GM18511 (cell line): Measurements from ENCODE around the gene NELL1.

Source experiments
- ATAC-seq: cut with Tn5 transposase; IDR thresholded peaks from one replicate; pipeline ENCODE4 v1.9.1; 2021; ENCODE audit warnings: mild to moderate bottlenecking, moderate library complexity; ENCODE audit not compliant: unreplicated experiment

Gene NELL1

DNA sequence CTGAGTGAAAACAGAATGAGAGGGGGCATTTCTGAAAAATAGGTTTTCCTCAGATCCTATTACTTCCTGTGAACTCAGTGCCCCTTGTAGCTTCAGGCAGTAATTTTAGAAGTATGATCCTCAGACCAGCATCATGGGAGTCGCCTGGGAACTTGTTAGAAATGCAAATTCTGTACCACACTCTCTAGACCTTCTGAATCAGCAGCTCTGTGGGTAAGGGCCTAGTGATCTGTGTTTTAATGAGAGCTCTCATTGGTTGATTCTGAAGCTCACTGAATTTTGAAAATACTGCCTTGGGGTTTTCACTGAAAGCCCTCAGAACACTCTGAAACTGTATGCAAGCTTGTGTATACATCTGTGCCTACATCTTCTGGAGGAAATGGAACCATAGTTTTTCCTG is 876.3 kb downstream of the NELL1 start:
- no peak for ATAC-seq

DNA sequence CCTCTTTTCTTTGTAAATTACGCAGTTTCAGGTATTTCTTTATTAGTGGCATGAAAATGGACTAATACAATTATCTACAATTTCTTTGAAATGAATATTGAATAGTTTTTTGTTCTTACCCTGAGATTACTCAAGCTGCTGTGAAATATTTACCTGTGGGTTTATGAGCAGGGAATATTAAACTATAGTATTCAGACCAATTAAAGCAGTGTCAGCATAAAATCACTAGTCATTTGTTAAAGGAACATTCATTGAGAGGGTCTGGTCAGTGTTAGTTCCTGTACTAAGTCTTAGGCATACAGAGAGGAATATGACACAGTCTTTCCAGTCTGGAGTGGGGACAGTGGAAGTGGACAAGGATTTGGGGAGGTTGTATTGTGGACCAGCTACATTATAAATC is 877.3 kb downstream of the NELL1 start:
- ATAC-seq: no peak

DNA sequence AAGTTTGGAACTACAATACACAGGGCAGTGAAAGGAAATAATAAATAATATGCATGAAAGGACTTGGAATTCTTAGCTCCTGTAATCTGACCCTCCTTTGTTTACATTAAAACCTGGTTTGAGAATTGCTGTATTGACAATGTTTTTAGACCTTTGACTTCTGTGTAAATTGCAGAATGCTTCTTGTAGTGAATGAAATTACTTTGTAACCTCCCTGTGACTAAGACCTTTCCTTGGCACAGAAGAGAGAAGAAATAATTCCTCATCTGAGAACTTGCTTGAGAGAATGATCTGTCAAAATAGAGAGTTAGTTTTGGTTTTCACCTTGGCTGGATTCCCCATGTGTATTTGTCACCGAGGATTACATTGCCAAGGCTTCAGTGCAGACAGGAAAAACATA is 883.5 kb downstream of the NELL1 start:
- ATAC-seq: no peak

DNA sequence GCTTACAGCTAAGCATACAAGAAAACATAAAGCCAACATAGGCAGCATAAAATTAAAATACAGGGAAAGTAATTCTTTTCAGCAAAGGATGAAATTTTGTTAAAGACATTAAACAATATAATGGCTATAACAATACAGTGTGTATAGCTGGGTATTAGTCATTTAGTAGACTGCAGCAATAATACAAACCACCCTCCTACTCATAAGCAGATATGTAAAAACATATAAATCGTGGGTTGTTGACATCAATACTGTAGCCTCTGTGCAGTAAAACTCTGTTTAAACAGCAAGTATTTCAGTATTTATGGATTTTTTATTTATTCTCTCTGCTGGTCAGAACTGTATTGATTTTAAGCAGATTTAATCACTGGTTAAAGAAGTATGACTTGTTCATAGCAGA is 884.4 kb downstream of the NELL1 start:
- ATAC-seq: no peak

DNA sequence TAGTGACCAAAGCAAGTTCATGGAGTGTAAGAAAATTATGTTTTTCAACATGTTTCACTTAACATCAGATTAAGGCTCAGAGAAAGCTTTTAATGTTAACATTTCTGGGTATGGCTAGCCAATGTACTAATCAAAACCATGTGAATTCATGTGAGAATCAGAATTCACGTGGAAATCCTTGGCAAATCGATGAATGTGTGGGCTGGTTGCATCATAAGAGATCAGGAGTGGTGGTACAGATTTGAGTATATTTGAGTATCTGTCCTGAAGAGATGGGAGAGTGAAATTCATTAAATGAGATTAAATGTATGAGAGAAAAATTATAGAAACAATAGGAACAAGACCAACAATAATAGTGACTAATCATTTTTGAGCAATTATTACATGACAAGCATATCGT is 884.9 kb downstream of the NELL1 start:
- no peak for ATAC-seq

DNA sequence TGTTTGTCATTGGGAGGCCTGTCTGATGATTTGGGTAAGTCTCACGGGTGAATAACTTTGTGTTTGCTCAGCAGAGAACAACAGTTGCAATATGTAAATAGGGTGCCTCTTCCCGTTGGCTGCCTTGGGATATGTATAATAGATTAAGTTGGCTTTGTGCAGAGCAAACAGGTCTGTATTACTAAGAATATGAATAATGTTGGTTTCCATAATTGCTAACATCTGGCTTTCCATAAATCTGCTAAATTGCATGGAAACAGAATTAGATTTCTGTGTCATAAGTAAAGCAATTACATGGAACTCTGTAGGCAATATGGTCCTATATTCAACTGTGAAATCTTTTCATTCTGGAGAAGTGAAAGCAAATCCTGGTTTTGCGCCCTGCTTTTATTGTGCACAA is 887.5 kb downstream of the NELL1 start:
- no peak for ATAC-seq

DNA sequence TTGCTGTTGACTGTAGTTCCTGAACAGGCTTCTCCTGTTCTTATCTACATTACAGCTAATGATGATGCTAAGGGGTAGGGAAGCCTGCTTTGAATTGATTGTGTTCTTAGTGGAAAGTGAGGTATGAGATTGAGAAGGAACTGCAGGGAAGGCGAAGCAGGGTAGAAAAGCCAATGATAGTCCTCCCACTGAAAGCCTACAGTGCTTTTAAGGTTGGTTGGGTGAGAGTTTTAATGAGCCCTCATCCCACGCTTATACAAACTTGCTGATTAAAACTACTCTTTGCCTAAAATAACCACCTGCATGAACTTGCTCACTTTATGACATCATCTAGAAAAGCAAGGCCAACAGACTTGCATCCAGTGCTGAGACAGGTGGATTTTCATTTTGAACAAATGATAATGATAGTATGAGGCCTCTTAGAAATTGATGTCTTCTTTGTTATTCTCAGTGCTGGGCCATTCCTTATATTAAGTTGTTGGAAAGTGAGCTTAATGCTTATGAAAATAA is 891.1 kb downstream of the NELL1 start:
- ATAC-seq: no peak

DNA sequence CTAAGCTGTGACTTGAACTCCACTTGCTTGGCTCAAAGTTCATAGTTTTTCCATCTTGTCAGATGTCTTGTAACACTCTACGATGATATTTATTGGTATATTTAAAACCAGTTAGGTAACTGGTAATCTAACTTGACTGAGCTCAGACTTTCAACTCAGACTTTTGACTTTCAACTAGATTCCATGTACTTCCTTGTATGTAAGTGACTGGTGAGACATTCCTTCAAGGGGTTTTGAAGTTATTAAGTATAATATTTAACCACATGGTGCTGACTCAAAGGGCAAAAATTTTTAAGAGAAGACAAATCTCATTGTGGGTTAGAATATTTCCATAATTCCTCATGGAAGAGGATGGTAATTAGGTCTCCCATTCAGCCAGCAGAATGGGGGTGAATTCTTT is 892.2 kb downstream of the NELL1 start:
- no peak for ATAC-seq

DNA sequence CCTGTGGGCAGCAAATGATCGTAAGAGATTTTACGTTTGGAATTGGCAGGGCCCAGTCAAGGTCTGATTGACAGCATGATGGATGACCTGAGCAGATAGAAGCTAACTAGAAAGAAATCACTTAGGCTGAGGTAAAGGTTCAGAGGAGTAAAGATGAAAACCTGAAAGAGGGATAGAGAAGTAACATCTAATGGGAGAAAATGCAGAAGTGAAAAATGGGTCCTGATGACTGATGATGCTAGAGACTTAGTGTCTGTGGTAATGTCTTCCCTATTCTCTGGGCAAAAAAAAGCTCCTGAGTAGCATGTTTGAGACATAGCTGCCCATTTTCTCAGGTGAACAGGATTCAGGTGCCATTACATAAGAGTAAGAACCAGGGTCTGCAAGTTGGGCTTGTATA is 894.7 kb downstream of the NELL1 start:
- peak; percentile 65 for ATAC-seq

DNA sequence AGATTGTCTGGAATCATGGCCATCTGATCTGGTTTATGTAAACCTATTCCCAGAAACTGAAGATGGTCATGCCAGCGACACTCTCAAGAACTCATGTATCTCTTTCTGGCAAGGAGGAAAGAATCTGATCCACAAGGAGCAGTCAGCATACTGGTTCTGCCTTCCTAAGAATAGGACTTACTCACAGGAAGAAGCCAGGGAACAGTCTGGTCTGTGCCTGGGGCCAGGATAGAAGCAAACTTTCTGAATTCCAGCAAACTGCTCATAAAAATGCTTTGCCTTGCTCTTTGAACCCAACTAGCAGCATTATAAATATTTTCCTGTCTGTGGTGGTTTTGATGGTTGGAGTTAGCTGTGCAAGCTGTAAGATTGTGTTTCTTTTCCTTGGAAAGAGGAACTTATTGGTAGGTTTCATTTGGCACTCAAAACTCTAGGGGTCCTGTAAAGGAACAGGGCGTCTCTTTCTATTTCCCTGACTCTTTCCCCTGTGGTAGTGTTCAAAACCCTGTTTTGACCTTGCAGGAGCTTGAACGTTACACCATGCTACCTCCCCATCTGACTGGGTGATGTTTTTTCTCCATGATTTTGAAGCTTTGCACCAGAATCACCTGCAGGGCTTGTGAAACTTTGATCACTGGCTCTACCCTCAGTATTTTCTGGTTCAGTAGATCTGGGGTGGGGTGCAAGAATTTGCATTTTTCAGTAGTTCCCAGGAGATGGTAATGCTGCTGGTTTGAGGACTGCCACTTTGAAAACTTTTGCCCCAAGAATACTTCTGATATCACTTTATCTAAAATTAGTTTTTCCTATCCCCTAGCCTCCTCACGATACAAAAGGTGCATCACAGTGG is 895.7 kb downstream of the NELL1 start:
- no peak for ATAC-seq

DNA sequence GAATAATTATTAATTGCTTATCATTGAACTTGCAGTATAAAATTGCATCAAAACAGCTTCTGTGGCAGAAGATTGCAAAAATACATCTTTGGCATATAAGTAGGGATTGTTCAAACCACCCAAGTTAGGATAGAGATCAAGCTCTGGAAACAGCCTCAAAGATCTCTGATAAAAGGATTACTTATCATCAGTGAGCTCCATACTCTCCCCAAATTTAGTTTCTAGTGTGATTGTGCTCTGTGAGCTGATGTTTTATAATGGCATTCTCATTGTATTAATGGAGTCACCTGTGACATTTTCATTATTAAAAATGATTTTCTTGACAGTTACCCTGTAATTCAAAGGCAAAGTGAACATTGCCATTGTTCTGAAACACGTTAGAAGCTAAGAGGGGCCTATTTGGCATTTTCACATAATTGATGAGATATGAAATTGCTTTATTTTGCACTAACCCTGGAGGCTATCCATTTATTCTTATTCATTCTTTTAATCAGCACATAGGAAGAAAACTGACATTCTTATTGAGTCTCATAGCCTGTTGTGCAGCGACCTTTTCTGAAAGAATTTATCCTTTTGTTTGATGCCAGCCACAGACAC is 897.2 kb downstream of the NELL1 start:
- no peak for ATAC-seq

DNA sequence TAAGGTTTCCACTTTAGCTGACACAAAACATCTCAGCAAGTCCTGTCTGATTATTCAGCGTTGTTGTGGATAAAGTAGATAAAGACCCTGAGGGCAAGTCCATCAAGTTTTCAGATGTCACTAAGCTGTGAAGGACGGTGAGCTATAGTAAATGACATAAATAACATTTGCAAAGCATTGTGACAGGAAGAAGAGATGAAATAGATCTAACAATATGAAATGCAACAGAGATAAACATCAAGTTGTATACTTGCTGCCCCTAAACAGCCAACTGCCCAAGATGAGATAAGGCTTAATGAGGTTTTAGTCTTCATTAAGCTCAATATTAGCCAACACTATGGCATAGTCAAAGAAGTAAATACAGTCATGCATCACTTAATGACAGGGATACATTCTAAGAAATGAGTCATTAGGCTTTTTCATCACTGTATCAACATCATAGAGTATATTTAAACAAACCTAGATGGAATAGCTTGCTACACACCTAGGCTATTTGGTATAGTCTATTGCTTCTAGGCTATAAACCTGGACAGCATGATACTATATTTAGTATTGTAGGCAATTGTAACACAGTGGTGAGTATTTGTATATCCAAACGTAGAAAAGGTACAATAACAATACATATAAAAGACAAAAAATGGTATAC is 898.4 kb downstream of the NELL1 start:
- ATAC-seq: no peak

DNA sequence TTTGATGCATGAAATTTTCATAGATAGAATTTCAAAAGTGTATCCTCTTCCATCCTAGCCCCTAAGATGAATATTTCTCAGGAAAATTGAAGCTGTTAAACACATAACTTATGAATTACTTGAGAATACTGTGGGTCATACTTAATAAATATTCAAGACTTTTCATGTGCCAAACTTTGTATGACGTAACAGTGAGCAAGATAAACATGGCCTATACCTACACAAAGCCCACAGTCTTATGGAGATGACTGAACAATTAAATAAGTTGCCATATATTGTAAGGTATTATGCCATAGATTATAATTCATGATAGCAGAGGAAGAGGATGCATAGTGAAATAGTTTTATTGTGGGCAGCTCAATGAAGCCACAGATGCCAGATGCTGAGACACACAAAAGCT is 902.8 kb downstream of the NELL1 start:
- no peak for ATAC-seq

DNA sequence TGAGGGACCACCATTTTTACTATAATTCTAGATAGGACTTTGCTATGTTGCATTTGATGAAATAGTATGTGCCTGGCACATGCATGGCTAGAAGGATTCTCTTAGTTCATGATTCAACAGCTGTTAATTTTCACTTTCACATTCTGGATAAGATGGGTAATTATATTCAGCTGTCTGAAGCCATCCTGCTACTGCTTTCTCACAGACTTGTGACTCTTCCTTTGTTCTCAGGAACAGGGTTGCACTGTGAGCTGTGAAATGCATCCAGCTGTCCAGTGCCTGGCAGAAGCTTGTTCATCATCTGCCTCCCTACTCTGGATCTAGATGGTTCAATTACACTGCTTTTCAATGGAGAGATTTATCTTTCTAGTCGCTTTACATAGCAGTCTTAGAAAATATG is 913.4 kb downstream of the NELL1 start:
- ATAC-seq: no peak

DNA sequence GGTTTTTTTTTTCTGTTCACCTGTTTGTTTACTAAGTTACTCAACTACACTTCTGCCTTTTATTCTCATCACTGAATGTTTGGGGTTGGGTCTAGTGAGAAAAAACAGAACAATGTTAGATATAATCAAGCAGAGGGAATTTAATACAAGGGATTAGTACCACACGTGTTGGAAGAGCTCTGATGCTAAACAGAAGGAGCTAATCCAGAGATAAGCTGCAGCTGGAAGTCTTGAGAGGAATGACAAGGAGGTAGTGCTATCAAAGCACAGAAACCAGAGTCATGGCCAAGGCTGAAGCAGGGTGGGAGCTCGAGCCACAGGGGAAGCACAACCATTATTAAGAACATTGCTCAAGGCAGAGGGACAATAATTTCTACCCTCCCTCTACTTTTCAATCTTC is 919.4 kb downstream of the NELL1 start:
- no peak for ATAC-seq

DNA sequence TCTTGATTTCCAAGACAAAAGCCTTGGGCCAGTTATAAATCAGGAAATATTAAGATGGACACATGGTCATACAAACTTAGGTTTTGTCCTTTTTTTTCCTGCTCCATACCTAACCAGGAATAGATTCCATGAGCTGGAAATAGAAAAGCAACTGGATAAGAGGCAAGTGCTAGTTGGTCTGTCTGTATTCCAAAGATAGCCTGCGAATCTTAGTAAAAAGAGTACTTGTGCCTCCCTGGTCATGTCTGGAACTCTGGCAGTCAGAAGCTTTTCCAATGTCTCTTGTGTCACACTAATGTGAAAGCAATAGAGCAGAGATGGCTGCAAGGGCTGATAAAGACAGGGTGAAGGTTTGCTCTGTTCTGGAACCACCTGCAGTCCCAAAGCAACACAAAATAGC is 933.3 kb downstream of the NELL1 start:
- no peak for ATAC-seq

DNA sequence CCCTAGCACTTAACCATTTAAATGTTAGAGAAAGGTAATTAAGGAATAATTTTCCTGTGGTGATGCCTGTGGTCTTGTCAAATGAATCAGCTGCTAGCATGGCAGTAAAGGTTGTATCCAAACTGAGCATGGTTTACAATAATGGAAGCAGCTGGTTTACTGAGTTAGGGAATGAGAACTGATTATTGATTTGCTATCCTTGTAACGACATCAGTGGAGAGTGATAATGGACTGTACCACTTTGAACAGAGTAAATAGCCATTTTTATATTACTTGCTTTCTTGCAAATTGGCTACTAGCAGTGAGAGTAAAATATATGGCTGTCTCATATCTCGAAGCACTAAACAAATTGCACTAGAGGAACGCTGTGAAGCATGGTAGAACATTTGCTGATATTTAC is 934.5 kb downstream of the NELL1 start:
- no peak for ATAC-seq

DNA sequence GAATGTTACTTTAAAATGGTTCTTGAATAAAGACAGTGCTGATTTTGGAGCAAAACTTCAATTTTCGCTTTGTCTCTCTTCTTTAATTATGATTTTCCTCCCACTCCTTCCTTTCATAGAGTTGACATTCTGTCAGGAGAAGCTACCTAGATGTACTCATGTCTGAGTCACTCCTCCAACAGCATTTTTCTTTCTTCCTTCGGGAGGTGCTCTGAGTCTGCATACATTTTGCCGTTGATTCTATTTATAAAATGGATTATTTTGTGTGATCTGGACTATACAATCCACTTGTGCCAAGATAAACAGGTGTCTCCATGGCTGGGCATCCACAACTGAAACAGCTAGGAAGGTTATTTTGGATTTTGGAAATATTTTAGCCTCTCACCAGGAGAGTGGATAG is 935.2 kb downstream of the NELL1 start:
- no peak for ATAC-seq

DNA sequence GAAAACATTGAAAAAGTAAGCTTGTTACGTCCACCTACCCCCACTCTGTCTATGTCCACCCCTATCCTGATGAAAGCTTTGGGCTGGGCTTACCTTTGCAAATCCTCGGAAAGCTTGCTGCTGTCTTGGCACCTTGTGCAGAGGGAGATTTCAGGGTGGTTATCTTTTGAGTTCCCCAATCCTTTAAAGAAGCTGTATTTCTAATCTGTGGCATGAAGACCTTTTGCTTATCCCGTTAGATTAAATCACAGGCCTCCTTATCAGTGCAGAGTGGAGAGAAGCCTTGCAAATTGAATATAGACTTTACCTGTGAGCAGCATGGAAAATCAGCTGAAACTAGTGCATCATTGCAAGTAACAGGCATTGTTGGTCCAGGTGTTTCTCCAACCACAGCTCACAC is 942.9 kb downstream of the NELL1 start:
- no peak for ATAC-seq

DNA sequence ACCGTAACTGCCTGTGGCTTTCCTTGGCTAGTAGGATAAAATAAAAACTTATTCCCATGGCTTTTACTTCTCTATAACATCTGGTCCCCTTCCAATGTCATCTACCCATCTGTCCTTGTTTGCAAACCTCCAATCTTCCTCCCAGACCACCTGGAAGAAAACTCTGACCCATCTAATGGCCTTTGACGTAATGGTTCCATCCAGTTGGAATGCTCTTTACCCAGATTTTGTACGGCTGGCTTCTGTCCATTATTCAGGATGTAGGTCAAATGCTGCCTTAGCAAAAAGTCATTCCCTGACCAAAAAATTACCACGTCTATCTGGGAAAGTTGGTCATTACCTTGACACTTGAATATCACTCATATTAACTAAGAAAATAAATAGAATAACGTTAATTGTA is 945.6 kb downstream of the NELL1 start:
- ATAC-seq: no peak

DNA sequence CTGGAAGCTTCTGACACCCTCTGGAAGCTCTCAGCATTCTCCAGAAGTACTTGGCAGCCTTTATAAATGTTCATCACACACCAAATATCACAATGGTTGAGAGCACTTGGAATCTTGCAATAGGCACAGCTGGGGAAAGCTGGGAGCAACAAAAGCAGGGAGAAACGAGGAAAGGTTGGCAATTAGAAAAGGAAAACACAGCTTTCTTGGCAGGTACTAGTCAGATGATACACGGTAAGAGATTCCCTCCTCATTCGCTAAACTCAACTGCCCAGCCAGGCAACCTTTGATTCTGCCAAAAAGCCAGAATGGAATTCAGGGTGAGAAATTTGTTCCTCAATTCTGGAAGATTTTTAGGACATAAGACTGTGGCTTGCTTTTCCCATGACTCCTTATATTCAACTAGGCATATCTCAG is 946.6 kb downstream of the NELL1 start:
- no peak for ATAC-seq

DNA sequence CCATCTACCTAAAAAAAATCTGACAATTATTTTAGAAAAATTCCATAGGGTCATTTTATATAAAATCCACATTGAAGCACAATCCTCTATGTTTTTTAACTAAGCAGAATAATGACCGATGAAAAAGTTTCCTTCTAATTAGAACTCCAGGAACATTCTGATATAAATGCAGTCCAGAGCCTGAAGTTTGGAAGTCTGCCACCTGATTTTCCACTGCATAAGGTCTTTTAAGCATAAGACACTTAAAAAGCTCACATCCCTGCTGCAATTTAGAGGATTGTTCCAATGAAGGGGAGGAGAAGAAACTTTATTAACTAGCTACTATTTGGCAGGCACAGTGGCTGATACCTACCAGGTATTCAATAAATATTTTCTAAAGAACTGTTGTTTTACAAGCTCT is 953.2 kb downstream of the NELL1 start:
- ATAC-seq: no peak
